ENCODE measurements around the gene TRIP6.
"Not testable (repeated sequence)": the region's sequence is repeated elsewhere in the genome, so short reads cannot be mapped to it uniquely, and the experiment has no call there.

Gene TRIP6

GRCh38 chr7:100835903-100836811, 31.0 kb upstream of the TRIP6 start:
- DNase-seq: no peak
- in situ Hi-C loops (cut with HindIII; ENCODE audit: low pct_ligation_motif_present, low pct_unique_long_range_greater_than_20kb, low sequenced_read_pairs): loop anchor here (25.0 kb wide), 1 partner anchor 124 kb away; the partner anchor contains the start of genes EPO and POP7

GRCh38 chr7:100836812-100837098, 30.4 kb upstream of the TRIP6 start:
- in situ Hi-C loops (cut with HindIII; ENCODE audit: low pct_ligation_motif_present, low pct_unique_long_range_greater_than_20kb, low sequenced_read_pairs): loop anchor here (25.0 kb wide), 1 partner anchor 124 kb away; the partner anchor contains the start of genes EPO and POP7
- no peak for DNase-seq

- in situ Hi-C loops (cut with HindIII; ENCODE audit: low pct_ligation_motif_present, low pct_unique_long_range_greater_than_20kb, low sequenced_read_pairs): loop anchor here (25.0 kb wide), 1 partner anchor 125 kb away; the partner anchor contains the start of genes EPO and POP7
- DNase-seq: peak; percentile 92
Measured at GRCh38 chr7:100837099-100837836, 29.9 kb upstream of the TRIP6 start.

- DNase-seq: no peak
- in situ Hi-C loops (cut with HindIII; ENCODE audit: low pct_ligation_motif_present, low pct_unique_long_range_greater_than_20kb, low sequenced_read_pairs): loop anchor here (25.0 kb wide), 1 partner anchor 127 kb away; the partner anchor contains the start of genes EPO and POP7
Measured at GRCh38 chr7:100839361-100839760, 27.8 kb upstream of the TRIP6 start.

- DNase-seq: no peak
- in situ Hi-C loops (cut with HindIII; ENCODE audit: low pct_ligation_motif_present, low pct_unique_long_range_greater_than_20kb, low sequenced_read_pairs): loop anchor here (25.0 kb wide), 1 partner anchor 128 kb away; the partner anchor contains the start of genes EPO and POP7
Measured at GRCh38 chr7:100840470-100841100, 26.6 kb upstream of the TRIP6 start.

GRCh38 chr7:100847360-100847759, 19.8 kb upstream of the TRIP6 start:
- in situ Hi-C loops (cut with HindIII; ENCODE audit: low pct_ligation_motif_present, low pct_unique_long_range_greater_than_20kb, low sequenced_read_pairs): loop anchor here (25.0 kb wide), 1 partner anchor 135 kb away; the partner anchor contains the start of genes EPO and POP7
- no peak for DNase-seq

- peak; percentile 96 for DNase-seq
- in situ Hi-C loops (cut with HindIII; ENCODE audit: low pct_ligation_motif_present, low pct_unique_long_range_greater_than_20kb, low sequenced_read_pairs): no loop called here
Measured at GRCh38 chr7:100852048-100852872, 14.9 kb upstream of the TRIP6 start, which contains the start of gene SLC12A9. TSS of gene SLC12A9 (plus strand) at chr7:100852713. CDS start at chr7:100854198, 1,485 bp downstream.

GRCh38 chr7:100854146-100854895, 12.9 kb upstream of the TRIP6 start:
- DNase-seq: no peak
- in situ Hi-C loops (cut with HindIII; ENCODE audit: low pct_ligation_motif_present, low pct_unique_long_range_greater_than_20kb, low sequenced_read_pairs): no loop called here

- in situ Hi-C loops (cut with HindIII; ENCODE audit: low pct_ligation_motif_present, low pct_unique_long_range_greater_than_20kb, low sequenced_read_pairs); DNase-seq: not testable (repeated sequence)
Measured at GRCh38 chr7:100854899-100855298, 12.3 kb upstream of the TRIP6 start.

- DNase-seq: no peak
- in situ Hi-C loops (cut with HindIII; ENCODE audit: low pct_ligation_motif_present, low pct_unique_long_range_greater_than_20kb, low sequenced_read_pairs): no loop called here
Measured at GRCh38 chr7:100855515-100855914, 11.7 kb upstream of the TRIP6 start.

GRCh38 chr7:100856871-100857282, 10.3 kb upstream of the TRIP6 start:
- no peak for DNase-seq
- in situ Hi-C loops (cut with HindIII; ENCODE audit: low pct_ligation_motif_present, low pct_unique_long_range_greater_than_20kb, low sequenced_read_pairs): no loop called here

GRCh38 chr7:100859856-100860255, 7.3 kb upstream of the TRIP6 start:
- in situ Hi-C loops (cut with HindIII; ENCODE audit: low pct_ligation_motif_present, low pct_unique_long_range_greater_than_20kb, low sequenced_read_pairs): no loop called here
- DNase-seq: no peak

GRCh38 chr7:100860702-100861615, 6.2 kb upstream of the TRIP6 start:
- in situ Hi-C loops (cut with HindIII; ENCODE audit: low pct_ligation_motif_present, low pct_unique_long_range_greater_than_20kb, low sequenced_read_pairs): no loop called here
- DNase-seq: no peak

- DNase-seq: no peak
- in situ Hi-C loops (cut with HindIII; ENCODE audit: low pct_ligation_motif_present, low pct_unique_long_range_greater_than_20kb, low sequenced_read_pairs): no loop called here
Measured at GRCh38 chr7:100861616-100861985, 5.6 kb upstream of the TRIP6 start.

- in situ Hi-C loops (cut with HindIII; ENCODE audit: low pct_ligation_motif_present, low pct_unique_long_range_greater_than_20kb, low sequenced_read_pairs): no loop called here
- no peak for DNase-seq
Measured at GRCh38 chr7:100863406-100863950, 3.7 kb upstream of the TRIP6 start.

GRCh38 chr7:100864263-100864845, 2.8 kb upstream of the TRIP6 start:
- DNase-seq: no peak
- in situ Hi-C loops (cut with HindIII; ENCODE audit: low pct_ligation_motif_present, low pct_unique_long_range_greater_than_20kb, low sequenced_read_pairs): no loop called here

All from ACHN (cell line).